H1 (cell line): Measurements from ENCODE around the gene CCDC33. TPM values are rescaled to one million over a fixed set of nuclear protein-coding genes. Genes with fewer than 3 reads are reported as not detected.

Source experiments
- CHD2 ChIP-seq: IDR thresholded peaks from 2 replicates; pipeline ENCODE4 v1.6.1; 2012; ENCODE audit warnings: low read length, improper control_type of control experiment
- HDAC2 ChIP-seq, 2 experiments: fragments of 300-600 bp in 1 of 2; sonication (generic) in 1 of 2; IDR thresholded peaks; 2 replicates each; pipeline ENCODE4 v1.6.1; 2011 to 2012; ENCODE audit warnings: low read depth in 2 of 2, low read length in 2 of 2, mild to moderate bottlenecking in 2 of 2, moderate library complexity in 2 of 2, borderline replicate concordance in 1 of 2, inconsistent platforms in 1 of 2
- SP4 ChIP-seq: IDR thresholded peaks from 2 replicates; pipeline ENCODE4 v1.6.1; 2012; ENCODE audit warnings: low read length, inconsistent platforms
- SUZ12 ChIP-seq: fragments of 200-600 bp; sonication (generic); IDR thresholded peaks from 2 replicates; pipeline ENCODE4 v1.6.1; 2012; ENCODE audit warnings: mild to moderate bottlenecking, inconsistent platforms, low read length, moderate library complexity, mixed read lengths
- TAF1 ChIP-seq: IDR thresholded peaks from 2 replicates; pipeline ENCODE4 v1.6.1; 2011; ENCODE audit warnings: mild to moderate bottlenecking, low read depth, low read length
- ZNF274 ChIP-seq: IDR thresholded peaks from 2 replicates; pipeline ENCODE4 v1.7.0; 2012; ENCODE audit warnings: low read length, borderline replicate concordance; ENCODE audit errors: extremely low read depth
- polyA plus RNA-seq, 7 experiments: library from polyadenylated mRNA; depleted of rRNA in 3 of 7; stranded (reverse) in 5 of 7; unstranded in 2 of 7; fragments of >200 nt in 5 of 7; fragments of 200-250 nt in 2 of 7; gene quantifications; 1 replicate in 5 of 7; 2 replicates in 1 of 7; 4 replicates in 1 of 7; pipeline versions ENCODE4 v1.2.1 to v1.2.3, GENCODE V29; 2011 to 2013; ENCODE audit warnings: missing spikeins in 2 of 7, mixed read lengths in 2 of 7
- total RNA-seq: library from RNA; stranded (reverse); fragmentation: NEBNext Ultra II Directional; extraction: Animal tissue kit (Norgen Biotek cat#: 25700); gene quantifications from 2 replicates; pipeline ENCODE4 v1.2.1, GENCODE V29; 2021

Gene CCDC33
- total and polyA plus RNA-seq, 2 of the 8 experiments (the other 6 are each of a cell fraction or from before 2014, with no cell fraction given), result 2.0 to 2.7 TPM

DNA sequence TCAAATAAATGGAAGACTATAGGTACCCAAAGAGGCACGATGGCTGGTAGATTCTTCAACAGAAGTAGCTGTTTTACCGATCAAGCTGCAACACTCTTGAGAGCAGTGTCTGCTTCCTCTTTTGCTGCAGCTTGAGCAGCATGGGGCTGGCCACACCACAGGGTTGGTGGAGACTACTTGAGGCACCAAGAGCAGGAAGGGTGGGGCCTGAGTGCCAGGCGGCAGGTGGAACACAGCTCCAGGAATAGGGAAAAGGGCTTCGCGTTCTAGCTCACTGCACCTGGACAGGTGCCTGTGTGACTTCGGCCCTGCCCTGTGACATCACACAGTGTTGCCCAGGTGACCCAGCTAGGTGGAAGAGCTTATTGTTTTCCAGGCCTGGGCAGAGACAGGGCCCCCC lies at the start of gene CCDC33 (continued):
- TF ChIP-seq HDAC2 (IDR thresholded peaks at IDR 0.05; ENCODE audit: borderline replicate concordance in 1 of 2, low read depth in 2 of 2, low read length in 2 of 2) (no peak), CHD2 (no peak), SP4 (no peak), ZNF274 (no peak), TAF1 (no peak), SUZ12 (no peak)
